Right atrium auricular region (tissue), 2 donors: ENCODE results near the gene PHOSPHO1. TPM values are rescaled to one million over a fixed set of nuclear protein-coding genes. Genes with fewer than 3 reads are reported as not detected.

Experiments
- DNase-seq: peaks from one replicate; pipeline ENCODE4 v3.0.0-alpha.2; 2019; ENCODE audit warnings: low spot score
- H3K27ac ChIP-seq, 2 donors: fragments of 200-600 bp; sonication (generic); 1 replicate in 1 of 2; 2 replicates in 1 of 2; pipeline ENCODE4 v1.5.1; 2016 to 2019
- H3K27me3 ChIP-seq, 2 donors: fragments of 200-600 bp; sonication (generic); one replicate each; pipeline versions ENCODE4 v1.5.1 to v1.6.0; 2017 to 2019
- H3K36me3 ChIP-seq: fragments of 200-600 bp; sonication (generic); one replicate; pipeline ENCODE4 v1.5.1; 2016
- H3K4me1 ChIP-seq, 2 donors: fragments of 200-600 bp; sonication (generic); one replicate each; pipeline versions ENCODE4 v1.5.1 to v1.6.0; 2017 to 2019
- H3K4me3 ChIP-seq, 2 donors: fragments of 200-600 bp; sonication (generic); 1 replicate in 1 of 2; 2 replicates in 1 of 2; pipeline ENCODE4 v1.5.1; 2017 to 2019; ENCODE audit warnings: mild to moderate bottlenecking in 1 of 2, moderate library complexity in 1 of 2
- H3K9me3 ChIP-seq, 2 donors: fragments of 200-600 bp; sonication (generic); one replicate each; pipeline ENCODE4 v1.5.1; 2019
- total RNA-seq, 2 donors: library from RNA; depleted of rRNA; stranded (reverse); fragments of >200 nt; gene quantifications; one replicate each; pipeline ENCODE4 v1.1.0, GENCODE V29; 2016
- TF ChIP-seq, protein P1 (sequence below), 2 donors: fragments of 200-600 bp; sonication (generic); IDR thresholded peaks; one replicate each; pipeline ENCODE4 v1.5.1; 2019; ENCODE audit warnings: antibody characterized with exemption in 2 of 2

Gene PHOSPHO1
- total RNA-seq, 2 donors from 2014 or later = 0.56 to 2.2 TPM

DNA sequence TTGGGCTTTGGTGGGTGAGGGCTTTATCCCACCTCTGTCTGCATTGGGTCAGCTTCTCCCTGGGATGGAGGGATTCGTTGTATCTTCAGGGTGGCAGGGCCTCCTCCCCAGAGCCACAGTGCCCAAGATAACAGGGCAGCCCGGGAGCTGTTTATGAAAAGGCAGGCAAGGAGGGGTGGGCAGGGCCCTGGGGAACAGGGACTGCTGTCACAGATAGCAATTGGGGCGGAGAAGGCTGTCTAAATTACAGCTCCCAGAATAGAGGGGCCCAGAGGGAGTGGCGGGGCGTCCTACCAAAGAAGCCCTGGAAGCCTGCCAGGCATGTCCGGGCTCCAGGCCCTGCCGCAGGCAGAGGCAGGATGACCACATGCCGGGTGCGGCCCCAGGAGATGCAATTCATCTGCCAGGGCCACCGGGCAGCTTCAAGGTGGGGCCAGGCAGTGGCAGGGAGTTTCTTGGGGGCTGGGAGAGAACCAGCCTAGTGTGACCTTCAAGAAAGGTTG is 18.8 kb upstream of the PHOSPHO1 start:
- Histone ChIP-seq H3K36me3 (no peaks in the 10 kb centered on the region), H3K27ac (no peak overlapping the region), H3K9me3 (no peaks in the 10 kb centered on the region), H3K4me1 (peaks cover 0 to 9% of the 10 kb centered on the region in 2 donors), H3K27me3 (no peaks in the 10 kb centered on the region), H3K4me3 (no peak overlapping the region)
- DNase-seq = no peak
- TF ChIP-seq, protein P1, sequence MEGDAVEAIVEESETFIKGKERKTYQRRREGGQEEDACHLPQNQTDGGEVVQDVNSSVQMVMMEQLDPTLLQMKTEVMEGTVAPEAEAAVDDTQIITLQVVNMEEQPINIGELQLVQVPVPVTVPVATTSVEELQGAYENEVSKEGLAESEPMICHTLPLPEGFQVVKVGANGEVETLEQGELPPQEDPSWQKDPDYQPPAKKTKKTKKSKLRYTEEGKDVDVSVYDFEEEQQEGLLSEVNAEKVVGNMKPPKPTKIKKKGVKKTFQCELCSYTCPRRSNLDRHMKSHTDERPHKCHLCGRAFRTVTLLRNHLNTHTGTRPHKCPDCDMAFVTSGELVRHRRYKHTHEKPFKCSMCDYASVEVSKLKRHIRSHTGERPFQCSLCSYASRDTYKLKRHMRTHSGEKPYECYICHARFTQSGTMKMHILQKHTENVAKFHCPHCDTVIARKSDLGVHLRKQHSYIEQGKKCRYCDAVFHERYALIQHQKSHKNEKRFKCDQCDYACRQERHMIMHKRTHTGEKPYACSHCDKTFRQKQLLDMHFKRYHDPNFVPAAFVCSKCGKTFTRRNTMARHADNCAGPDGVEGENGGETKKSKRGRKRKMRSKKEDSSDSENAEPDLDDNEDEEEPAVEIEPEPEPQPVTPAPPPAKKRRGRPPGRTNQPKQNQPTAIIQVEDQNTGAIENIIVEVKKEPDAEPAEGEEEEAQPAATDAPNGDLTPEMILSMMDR (IDR thresholded peaks at IDR 0.05) = no peak

DNA sequence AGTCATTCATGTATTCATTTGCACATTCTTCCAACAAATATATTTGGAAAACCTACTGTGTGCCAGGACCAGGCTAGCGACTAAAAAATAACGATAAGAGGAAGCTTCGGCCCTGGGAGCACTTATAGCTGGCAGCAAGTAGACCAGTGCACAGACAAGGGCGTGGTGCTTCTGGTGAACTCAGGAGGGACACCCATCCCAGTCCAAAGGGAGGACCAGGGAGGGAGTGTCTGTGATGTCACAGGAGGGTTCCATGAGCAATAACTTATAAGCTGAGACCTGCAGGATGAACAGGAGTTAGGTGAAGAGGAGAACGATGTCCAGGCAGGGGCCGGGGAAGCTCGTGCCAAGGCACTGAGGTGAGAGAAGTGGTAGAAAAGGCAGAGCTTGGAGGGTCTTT is 17.4 kb upstream of the PHOSPHO1 start:
- H3K9me3 ChIP-seq = no peaks in the 10 kb centered on the region
- TF ChIP-seq, protein P1 (IDR thresholded peaks at IDR 0.05) = no peak
- no peak overlapping the region for H3K27ac ChIP-seq
- no peaks in the 10 kb centered on the region for H3K27me3 ChIP-seq
- no peaks in the 10 kb centered on the region for H3K36me3 ChIP-seq
- H3K4me1 ChIP-seq = peaks cover 0 to 9% of the 10 kb centered on the region in 2 donors
- no peak for DNase-seq
- no peak overlapping the region for H3K4me3 ChIP-seq

DNA sequence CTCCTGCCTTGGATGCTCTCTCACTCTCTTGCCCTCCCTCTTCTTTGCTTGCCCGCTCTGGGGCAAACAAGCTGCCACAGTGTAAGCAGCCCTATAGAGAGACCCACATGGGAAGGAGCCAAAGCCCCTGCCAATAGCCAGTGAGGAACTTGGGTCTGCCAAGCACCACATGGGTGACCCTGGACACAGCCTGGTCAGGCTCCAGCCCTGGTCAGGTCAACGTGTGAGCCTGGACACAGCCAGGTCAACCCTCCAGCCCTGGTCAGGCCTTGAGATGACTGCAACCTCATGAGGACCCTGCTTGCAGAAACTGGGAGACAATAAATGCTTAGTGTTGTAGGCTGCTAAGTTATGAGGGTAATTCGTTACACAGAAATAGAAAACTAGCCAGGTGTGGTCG is 14.3 kb upstream of the PHOSPHO1 start:
- Histone ChIP-seq H3K36me3 (no peaks in the 10 kb centered on the region), H3K4me3 (no peak overlapping the region), H3K27ac (no peak overlapping the region), H3K9me3 (no peaks in the 10 kb centered on the region), H3K4me1 (peaks cover 0 to 9% of the 10 kb centered on the region in 2 donors), H3K27me3 (no peaks in the 10 kb centered on the region)
- TF ChIP-seq, protein P1 (IDR thresholded peaks at IDR 0.05) = no peak
- no peak for DNase-seq

DNA sequence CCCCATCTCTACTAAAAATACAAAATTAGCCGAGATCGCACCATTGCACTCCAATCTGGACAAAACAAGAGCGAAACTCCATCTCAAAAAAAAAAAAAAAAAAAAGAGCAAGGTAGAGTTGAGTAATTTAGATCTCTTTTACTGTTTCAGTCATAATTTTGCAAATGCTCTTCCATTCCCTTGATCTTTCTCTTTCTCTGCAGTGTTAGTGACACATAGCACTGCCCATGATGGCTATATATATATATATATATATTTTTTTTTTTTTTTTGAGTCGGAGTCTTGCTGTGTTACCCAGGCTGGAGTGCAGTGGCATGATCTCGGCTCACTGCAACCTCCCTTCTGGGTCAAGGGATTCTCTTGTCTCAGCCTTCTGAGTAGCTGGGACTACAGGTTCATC is 12.2 kb upstream of the PHOSPHO1 start:
- Histone ChIP-seq H3K4me1 (no peaks in the 10 kb centered on the region), H3K27ac (no peak overlapping the region)

DNA sequence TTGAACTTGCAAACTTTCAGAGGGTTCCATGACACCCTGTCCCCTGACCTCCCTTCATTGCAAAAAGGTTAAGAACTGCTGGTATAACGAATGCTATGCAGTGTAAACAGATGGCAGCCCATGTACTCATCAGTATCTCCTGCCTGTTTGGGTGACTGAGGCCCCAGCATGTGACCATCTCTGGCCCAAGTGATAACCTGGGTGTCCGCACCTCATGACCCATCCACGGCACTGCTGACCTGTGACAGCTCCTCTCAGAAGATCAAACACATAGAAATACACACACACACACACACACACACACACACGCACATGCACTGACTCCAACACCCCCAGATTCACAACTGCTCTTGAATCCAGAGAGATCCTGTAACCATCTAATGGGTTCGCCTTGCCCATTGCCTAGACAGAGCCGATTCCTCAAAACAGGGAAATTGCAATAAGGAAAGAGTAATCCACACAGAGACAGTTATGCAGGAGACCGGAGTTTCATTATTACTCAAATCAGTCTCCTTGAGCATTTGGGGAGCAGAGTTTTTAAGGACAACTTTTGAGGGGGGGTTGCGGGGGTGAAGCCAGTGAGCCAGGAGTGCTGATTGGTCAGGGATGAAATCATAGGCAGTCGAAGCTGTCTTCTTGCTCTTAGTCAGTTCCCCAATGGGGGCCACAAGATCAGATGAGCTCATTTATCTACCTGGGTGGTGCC is 11.3 kb upstream of the PHOSPHO1 start:
- no peak for DNase-seq
- Histone ChIP-seq H3K4me3 (no peak overlapping the region), H3K9me3 (no peaks in the 10 kb centered on the region), H3K27me3 (no peaks in the 10 kb centered on the region), H3K4me1 (no peaks in the 10 kb centered on the region), H3K36me3 (no peaks in the 10 kb centered on the region), H3K27ac (no peak overlapping the region)
- TF ChIP-seq, protein P1 (IDR thresholded peaks at IDR 0.05) = no peak

More for the DNA sequence above, 12.2 kb upstream of the PHOSPHO1 start:
- TF ChIP-seq, protein P1 (IDR thresholded peaks at IDR 0.05) = no peak
- Histone ChIP-seq H3K27me3 (no peaks in the 10 kb centered on the region), H3K4me3 (no peak overlapping the region), H3K36me3 (no peaks in the 10 kb centered on the region), H3K9me3 (no peaks in the 10 kb centered on the region)
- DNase-seq = no peak

DNA sequence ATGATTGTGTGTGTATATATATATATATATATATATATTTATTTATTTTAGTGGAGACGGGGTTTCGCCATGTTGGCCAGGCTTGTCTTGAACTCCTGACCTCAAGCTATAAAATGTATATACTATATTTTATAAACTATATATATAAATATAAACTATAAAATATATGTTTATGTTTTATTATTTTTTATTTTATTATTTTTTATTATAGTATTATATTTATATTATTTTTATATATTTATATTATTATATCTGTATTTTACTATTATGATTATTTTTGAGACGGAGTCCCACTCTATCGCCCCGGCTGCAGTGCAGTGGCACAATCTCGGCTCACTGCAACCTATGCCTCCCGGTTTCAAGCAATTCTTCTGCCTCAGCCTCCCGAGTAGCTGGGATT is 10.5 kb upstream of the PHOSPHO1 start:
- DNase-seq = no peak
- TF ChIP-seq, protein P1 (IDR thresholded peaks at IDR 0.05) = no peak
- Histone ChIP-seq H3K27me3 (no peaks in the 10 kb centered on the region), H3K9me3 (no peaks in the 10 kb centered on the region), H3K4me3 (no peak overlapping the region), H3K36me3 (no peaks in the 10 kb centered on the region), H3K27ac (no peak overlapping the region), H3K4me1 (no peaks in the 10 kb centered on the region)
